Gastrocnemius medialis (tissue), 4 donors: ENCODE measurements around the gene GLDC. TPM values are rescaled to one million over a fixed set of nuclear protein-coding genes. Genes with fewer than 3 reads are reported as not detected.

Experiments used
- ATAC-seq, 2 donors: fragments of 150-250 bp; one replicate each; pipeline ENCODE4 v1.9.1; 2016
- DNase-seq, 2 donors: peaks; one replicate each; pipeline ENCODE4 v3.0.0-alpha.2; 2019
- H3K27ac ChIP-seq, 4 donors: fragments of 200-600 bp; sonication (generic); 1 replicate in 1 of 4; 2 replicates in 3 of 4; pipeline ENCODE4 v1.5.1; 2016 to 2018; ENCODE audit warnings: mild to moderate bottlenecking in 2 of 4, moderate library complexity in 1 of 4
- H3K27me3 ChIP-seq, 3 donors: fragments of 200-600 bp; sonication (generic) in 2 of 3; 1 replicate in 1 of 3; 2 replicates in 2 of 3; pipeline versions ENCODE4 v1.5.1 to v1.6.0; 2016 to 2019; ENCODE audit warnings: mild to moderate bottlenecking in 1 of 3, moderate library complexity in 1 of 3
- H3K36me3 ChIP-seq, 2 donors: fragments of 200-600 bp; sonication (generic) in 1 of 2; one replicate each; pipeline ENCODE4 v1.5.1; 2017 to 2018
- H3K4me1 ChIP-seq, 2 donors: fragments of 200-600 bp; sonication (generic) in 1 of 2; one replicate each; pipeline ENCODE4 v1.5.1; 2016 to 2017; ENCODE audit warnings: mild to moderate bottlenecking in 2 of 2
- H3K4me3 ChIP-seq, 4 donors: fragments of 200-600 bp; sonication (generic) in 3 of 4; 1 replicate in 1 of 4; 2 replicates in 3 of 4; pipeline ENCODE4 v1.5.1; 2016 to 2019; ENCODE audit warnings: mild to moderate bottlenecking in 2 of 4
- H3K9me3 ChIP-seq, 3 donors: fragments of 200-600 bp; sonication (generic) in 2 of 3; 1 replicate in 1 of 3; 2 replicates in 2 of 3; pipeline ENCODE4 v1.5.1; 2016 to 2019
- POLR2A ChIP-seq, 2 donors: fragments of 450-650 bp; IDR thresholded peaks; one replicate each; pipeline ENCODE4 v1.6.1; 2017; ENCODE audit warnings: antibody characterized with exemption in 2 of 2, mild to moderate bottlenecking in 2 of 2, moderate library complexity in 2 of 2
- in situ Hi-C, 4 donors: fragments of 200-750 bp; cut with MboI; loops; one replicate each; pipeline versions ENCODE4 v1.15.0 to v1.8.0; 2017; ENCODE audit warnings: low sequenced_read_pairs in 4 of 4
- intact Hi-C: fragments of 100-400 bp; cut with DNase I; formaldehyde crosslinking; loops from one replicate; pipeline ENCODE4 v1.15.1; 2023; ENCODE audit warnings: low total_unique reads
- total RNA-seq, 4 donors: library from RNA; depleted of rRNA; stranded (reverse); fragments of >200 nt; gene quantifications; one replicate each; pipeline versions ENCODE4 v1.1.0 to v1.2.3, GENCODE V29; 2016
- TF ChIP-seq, protein P1 (sequence below), 5 experiments: fragments of 450-650 bp in 3 of 5; fragments of 200-600 bp in 2 of 5; sonication (generic) in 2 of 5; IDR thresholded peaks in 4 of 5; conservative IDR thresholded peaks in 1 of 5; 1 replicate in 4 of 5; 2 replicates in 1 of 5; pipeline ENCODE4 v1.5.1; 2016 to 2019; ENCODE audit warnings: antibody characterized with exemption in 5 of 5, mild to moderate bottlenecking in 3 of 5, moderate library complexity in 3 of 5

The GLDC gene
- total RNA-seq, 4 donors from 2014 or later = 0.31 to 1.00 (median 0.47) TPM

DNA sequence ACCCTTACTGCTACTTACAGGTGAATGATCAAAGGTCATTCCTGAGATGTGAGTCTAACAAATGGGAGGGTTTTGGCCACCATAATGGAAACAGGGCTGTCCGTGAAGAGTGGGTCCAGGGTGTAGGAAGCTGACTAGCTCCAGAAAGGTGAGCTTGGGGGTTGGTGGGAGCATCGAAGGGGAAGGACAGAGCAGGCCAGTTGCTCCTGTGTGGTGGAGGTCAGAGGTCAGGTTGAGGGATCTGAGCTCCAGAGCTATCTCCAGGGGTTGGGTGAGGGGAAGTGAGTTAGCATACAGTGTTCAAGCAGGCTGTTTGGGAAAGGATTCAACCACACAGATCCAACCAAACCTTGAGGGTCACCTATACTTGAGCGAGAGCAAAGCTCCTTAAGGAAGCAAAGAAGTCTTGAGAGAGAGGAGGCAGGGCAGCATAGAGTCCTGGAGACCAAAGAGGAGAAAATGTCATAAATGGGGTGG, 18.7 kb upstream of the GLDC start:
- intact Hi-C loops (no loop called here), in situ Hi-C loops (no loop called here)
- H3K4me1 ChIP-seq = no peaks in the 10 kb centered on the region
- no peak for ATAC-seq
- no peaks in the 10 kb centered on the region for H3K27me3 ChIP-seq
- no peak overlapping the region for H3K27ac ChIP-seq
- DNase-seq = no peak
- no peaks in the 10 kb centered on the region for H3K36me3 ChIP-seq
- H3K4me3 ChIP-seq = no peak overlapping the region
- H3K9me3 ChIP-seq = no peaks in the 10 kb centered on the region
- TF ChIP-seq, protein P1, sequence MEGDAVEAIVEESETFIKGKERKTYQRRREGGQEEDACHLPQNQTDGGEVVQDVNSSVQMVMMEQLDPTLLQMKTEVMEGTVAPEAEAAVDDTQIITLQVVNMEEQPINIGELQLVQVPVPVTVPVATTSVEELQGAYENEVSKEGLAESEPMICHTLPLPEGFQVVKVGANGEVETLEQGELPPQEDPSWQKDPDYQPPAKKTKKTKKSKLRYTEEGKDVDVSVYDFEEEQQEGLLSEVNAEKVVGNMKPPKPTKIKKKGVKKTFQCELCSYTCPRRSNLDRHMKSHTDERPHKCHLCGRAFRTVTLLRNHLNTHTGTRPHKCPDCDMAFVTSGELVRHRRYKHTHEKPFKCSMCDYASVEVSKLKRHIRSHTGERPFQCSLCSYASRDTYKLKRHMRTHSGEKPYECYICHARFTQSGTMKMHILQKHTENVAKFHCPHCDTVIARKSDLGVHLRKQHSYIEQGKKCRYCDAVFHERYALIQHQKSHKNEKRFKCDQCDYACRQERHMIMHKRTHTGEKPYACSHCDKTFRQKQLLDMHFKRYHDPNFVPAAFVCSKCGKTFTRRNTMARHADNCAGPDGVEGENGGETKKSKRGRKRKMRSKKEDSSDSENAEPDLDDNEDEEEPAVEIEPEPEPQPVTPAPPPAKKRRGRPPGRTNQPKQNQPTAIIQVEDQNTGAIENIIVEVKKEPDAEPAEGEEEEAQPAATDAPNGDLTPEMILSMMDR (IDR thresholded peaks at IDR 0.05 in 4 of 5, conservative IDR thresholded peaks at IDR 0.05 in 1 of 5) = no peak
- no peak for TF ChIP-seq POLR2A (IDR thresholded peaks at IDR 0.05)

DNA sequence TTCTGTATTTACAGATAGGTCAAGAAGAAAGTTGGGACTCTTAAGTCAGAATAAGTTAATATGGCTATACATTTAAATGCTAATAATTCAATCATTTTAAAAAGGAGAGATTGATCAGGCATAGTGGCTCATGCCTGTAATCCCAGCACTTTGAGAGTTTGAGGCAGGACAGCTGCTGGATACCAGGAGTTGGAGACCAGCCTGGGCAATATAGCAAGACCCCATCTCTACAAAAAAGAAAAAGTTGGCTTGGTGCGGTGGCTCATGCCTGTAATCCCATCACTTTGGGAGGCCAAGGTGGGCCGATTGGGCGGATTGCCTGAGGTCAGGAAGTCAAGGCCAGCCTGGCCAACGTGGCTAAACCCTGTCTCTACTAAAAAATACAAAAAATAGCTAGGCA, 15.0 kb upstream of the GLDC start:
- Histone ChIP-seq H3K36me3 (no peaks in the 10 kb centered on the region), H3K4me1 (no peaks in the 10 kb centered on the region), H3K27me3 (no peaks in the 10 kb centered on the region), H3K4me3 (no peak overlapping the region), H3K27ac (no peak overlapping the region), H3K9me3 (no peaks in the 10 kb centered on the region)
- no peak for ATAC-seq
- intact Hi-C loops (no loop called here), in situ Hi-C loops (no loop called here)
- TF ChIP-seq POLR2A (IDR thresholded peaks at IDR 0.05) = no peak
- TF ChIP-seq, protein P1 (IDR thresholded peaks at IDR 0.05 in 4 of 5, conservative IDR thresholded peaks at IDR 0.05 in 1 of 5) = no peak
- no peak for DNase-seq

DNA sequence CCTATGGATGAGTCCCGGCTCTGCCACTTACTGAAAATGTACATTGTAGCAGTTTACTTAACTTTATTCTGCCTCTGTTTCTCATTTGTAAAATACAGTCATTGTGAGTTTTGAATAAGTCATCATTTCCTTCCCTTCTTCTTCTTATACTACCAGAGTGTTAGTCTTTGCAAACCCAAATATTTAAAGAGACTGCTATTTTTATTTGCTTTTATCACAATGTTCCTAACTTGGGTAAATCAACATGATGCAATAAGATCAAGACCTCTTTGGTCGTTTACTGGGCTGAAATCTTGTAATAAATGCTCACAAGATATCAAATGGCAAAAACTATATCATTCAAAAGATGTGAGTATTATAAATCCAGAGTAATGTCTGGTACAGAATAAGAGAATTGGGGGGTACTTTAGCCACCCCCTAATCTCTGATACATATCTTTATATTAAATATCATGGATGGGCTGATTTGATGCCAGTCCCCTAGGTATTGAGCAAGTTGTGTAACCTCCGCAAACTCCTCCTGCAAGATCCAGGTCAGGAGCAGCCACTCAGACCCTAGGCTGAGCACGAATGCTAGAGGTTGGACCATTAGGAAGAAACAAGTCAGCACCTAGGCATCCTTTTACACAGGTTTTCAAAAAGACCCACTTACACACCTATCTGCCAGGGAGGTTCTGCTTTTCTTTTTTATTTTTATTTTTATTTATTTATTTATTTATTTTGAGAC, 13.3 kb upstream of the GLDC start:
- Histone ChIP-seq H3K27me3 (no peaks in the 10 kb centered on the region), H3K9me3 (no peaks in the 10 kb centered on the region), H3K4me3 (no peak overlapping the region), H3K27ac (no peak overlapping the region), H3K4me1 (no peaks in the 10 kb centered on the region), H3K36me3 (no peaks in the 10 kb centered on the region)
- ATAC-seq = no peak
- intact Hi-C loops (no loop called here), in situ Hi-C loops (no loop called here)
- no peak for DNase-seq
- no peak for TF ChIP-seq POLR2A (IDR thresholded peaks at IDR 0.05)
- TF ChIP-seq, protein P1 (IDR thresholded peaks at IDR 0.05 in 4 of 5, conservative IDR thresholded peaks at IDR 0.05 in 1 of 5) = no peak

DNA sequence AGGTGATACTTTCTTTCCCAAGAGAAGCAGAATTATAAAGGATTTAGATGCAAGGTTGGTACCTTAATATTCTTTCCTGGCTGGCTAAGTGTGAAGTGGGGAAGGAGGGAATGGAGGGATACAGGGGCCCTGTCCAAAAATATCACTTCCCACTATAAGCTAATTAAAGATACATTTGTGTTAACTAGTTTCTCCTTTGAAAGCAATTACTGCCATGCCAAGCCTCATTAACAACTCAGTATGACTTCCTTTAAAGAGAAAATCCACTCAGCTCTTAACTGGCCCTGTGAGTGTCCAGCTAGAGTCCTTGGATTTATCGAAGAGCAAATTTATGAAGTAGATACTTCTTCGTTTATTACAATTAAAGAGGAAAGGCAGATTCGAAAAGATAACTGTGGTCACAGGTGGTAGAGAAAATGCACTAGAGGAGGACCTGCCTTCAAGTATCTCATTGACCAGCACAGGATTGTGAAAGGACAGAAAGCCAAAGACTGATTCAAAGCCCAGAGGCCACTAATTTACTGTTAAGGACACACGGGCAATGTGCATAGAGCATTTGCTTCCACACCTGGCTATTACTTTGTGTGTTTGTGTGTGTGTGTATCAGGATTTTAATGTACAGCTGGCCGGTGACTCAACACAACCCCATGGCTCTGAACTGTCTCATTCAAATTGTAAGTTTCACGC, 11.2 kb upstream of the GLDC start:
- intact Hi-C loops = no loop called here

More for the DNA sequence above, 11.2 kb upstream of the GLDC start:
- no peak overlapping the region for H3K27ac ChIP-seq
- H3K4me3 ChIP-seq = no peak overlapping the region
- no peaks in the 10 kb centered on the region for H3K27me3 ChIP-seq
- H3K4me1 ChIP-seq = no peaks in the 10 kb centered on the region
- in situ Hi-C loops = no loop called here
- DNase-seq (no peak), ATAC-seq (no peak)
- H3K9me3 ChIP-seq = no peaks in the 10 kb centered on the region
- no peaks in the 10 kb centered on the region for H3K36me3 ChIP-seq
- TF ChIP-seq, protein P1 (IDR thresholded peaks at IDR 0.05 in 4 of 5, conservative IDR thresholded peaks at IDR 0.05 in 1 of 5) = no peak
- no peak for TF ChIP-seq POLR2A (IDR thresholded peaks at IDR 0.05)
